CD4-positive, alpha-beta T cell treated with Interleukin-15 for 1 hour (primary cell): Measurements from ENCODE around the gene MYO7B.

Experiments used
- DNase-seq: peaks from one replicate; pipeline ENCODE4 v3.0.0-alpha.2; 2020

MYO7B gene

GRCh38 chr2:127639111-127639474 is 103.6 kb downstream of the MYO7B start:
- DNase-seq = no peak

- DNase-seq = peak; percentile 61
These were observed 104.9 kb downstream of the MYO7B start for GRCh38 chr2:127640082-127641072.

GRCh38 chr2:127641133-127641532 is 105.7 kb downstream of the MYO7B start:
- no peak for DNase-seq

GRCh38 chr2:127641846-127642507 is 106.5 kb downstream of the MYO7B start:
- DNase-seq = peak; percentile 54

GRCh38 chr2:127642706-127643438 is 107.4 kb downstream of the MYO7B start:
- no peak for DNase-seq

GRCh38 chr2:127643439-127644065 is 108.1 kb downstream of the MYO7B start:
- DNase-seq = no peak

- DNase-seq = no peak
These were observed 108.9 kb downstream of the MYO7B start for GRCh38 chr2:127644066-127645025.

- no peak for DNase-seq
These were observed 109.5 kb downstream of the MYO7B start for GRCh38 chr2:127645026-127645394.

- DNase-seq = no peak
These were observed 110.2 kb downstream of the MYO7B start, which contains the start of gene GPR17 for GRCh38 chr2:127645395-127646291. TSS of gene GPR17 (plus strand) at chr2:127646153. CDS start at chr2:127650736, 4,583 bp downstream.

GRCh38 chr2:127646487-127647241 is 111.2 kb downstream of the MYO7B start:
- DNase-seq = no peak

- DNase-seq = no peak
These were observed 112.0 kb downstream of the MYO7B start for GRCh38 chr2:127647242-127648190.

GRCh38 chr2:127648321-127648720 is 112.8 kb downstream of the MYO7B start:
- DNase-seq = no peak

GRCh38 chr2:127649100-127649611 is 113.7 kb downstream of the MYO7B start:
- DNase-seq = no peak

- peak; percentile 77 for DNase-seq
These were observed 114.2 kb downstream of the MYO7B start for GRCh38 chr2:127649684-127650040.

- no peak for DNase-seq
These were observed 114.7 kb downstream of the MYO7B start for GRCh38 chr2:127650041-127650784.

- no peak for DNase-seq
These were observed 115.4 kb downstream of the MYO7B start for GRCh38 chr2:127650785-127651380.

GRCh38 chr2:127651381-127651809 is 115.9 kb downstream of the MYO7B start:
- no peak for DNase-seq
